H9 (cell line): ENCODE data around the gene HMGB4. TPM values are rescaled to one million over a fixed set of nuclear protein-coding genes. Genes with fewer than 3 reads are reported as not detected.

Experiments used
- DNase-seq: peaks from one replicate; pipeline ENCODE4 v3.0.0-alpha.2; 2017
- H2AFZ ChIP-seq: one replicate; pipeline ENCODE4 v1.6.1; 2013; ENCODE audit warnings: mild to moderate bottlenecking, low read length, control low read depth, moderate library complexity
- H2AK5ac ChIP-seq: 2 replicates; pipeline ENCODE4 v1.6.1; 2013; ENCODE audit warnings: low read length, control low read depth, mixed read lengths; ENCODE audit not compliant: insufficient read length
- H2BK120ac ChIP-seq: one replicate; pipeline ENCODE4 v1.6.1; 2013; ENCODE audit warnings: low read depth, mild to moderate bottlenecking, low read length, control low read depth, inconsistent platforms; ENCODE audit not compliant: poor library complexity, severe bottlenecking
- H2BK12ac ChIP-seq: 2 replicates; pipeline ENCODE4 v1.6.1; 2013; ENCODE audit warnings: low read length, control low read depth, mixed read lengths, low read depth; ENCODE audit not compliant: insufficient read length
- H2BK15ac ChIP-seq: 2 replicates; pipeline ENCODE4 v1.6.1; 2013; ENCODE audit warnings: low read depth, low read length, control low read depth
- H2BK20ac ChIP-seq: one replicate; pipeline ENCODE4 v1.6.1; 2013; ENCODE audit warnings: low read depth, mild to moderate bottlenecking, low read length, control low read depth, inconsistent platforms; ENCODE audit not compliant: poor library complexity, severe bottlenecking
- H2BK5ac ChIP-seq: 2 replicates; pipeline ENCODE4 v1.6.1; 2013; ENCODE audit warnings: low read length, control low read depth, mixed read lengths; ENCODE audit not compliant: insufficient read length
- H3K14ac ChIP-seq: 2 replicates; pipeline ENCODE4 v1.6.1; 2013; ENCODE audit warnings: low read length, control low read depth; ENCODE audit not compliant: insufficient read depth
- H3K18ac ChIP-seq: 2 replicates; pipeline ENCODE4 v1.6.1; 2013; ENCODE audit warnings: low read depth, mild to moderate bottlenecking, mixed read lengths, low read length, control low read depth; ENCODE audit not compliant: insufficient read length
- H3K23ac ChIP-seq: 2 replicates; pipeline ENCODE4 v1.6.1; 2013; ENCODE audit warnings: low read length, control low read depth, mixed read lengths, low read depth; ENCODE audit not compliant: insufficient read length
- H3K23me2 ChIP-seq: 2 replicates; pipeline ENCODE4 v1.6.1; 2013; ENCODE audit warnings: low read depth, mild to moderate bottlenecking, mixed read lengths, low read length, control low read depth; ENCODE audit not compliant: insufficient read length, poor library complexity, severe bottlenecking
- H3K27ac ChIP-seq: 2 replicates; pipeline ENCODE4 v1.5.1; 2013; ENCODE audit warnings: low read length, control low read depth, mixed read lengths, low read depth; ENCODE audit not compliant: insufficient read length
- H3K27me3 ChIP-seq: 2 replicates; pipeline ENCODE4 v1.6.1; 2013; ENCODE audit warnings: low read length, control low read depth, inconsistent platforms; ENCODE audit not compliant: insufficient read depth
- H3K4ac ChIP-seq: 2 replicates; pipeline ENCODE4 v1.6.1; 2013; ENCODE audit warnings: low read depth, mild to moderate bottlenecking, control low read depth, inconsistent platforms, low read length, moderate library complexity
- H3K4me1 ChIP-seq: 2 replicates; pipeline ENCODE4 v1.6.1; 2013; ENCODE audit warnings: low read length, control low read depth, inconsistent platforms; ENCODE audit not compliant: insufficient read depth
- H3K4me2 ChIP-seq: 2 replicates; pipeline ENCODE4 v1.6.1; 2013; ENCODE audit warnings: low read length, control low read depth, mixed read lengths; ENCODE audit not compliant: insufficient read length, insufficient read depth
- H3K56ac ChIP-seq: 2 replicates; pipeline ENCODE4 v1.6.1; 2013; ENCODE audit warnings: low read depth, mild to moderate bottlenecking, mixed read lengths, low read length, control low read depth; ENCODE audit not compliant: insufficient read length
- H3K79me1 ChIP-seq: 2 replicates; pipeline ENCODE4 v1.6.1; 2013; ENCODE audit warnings: low read depth, mild to moderate bottlenecking, moderate library complexity, low read length, control low read depth, inconsistent platforms; ENCODE audit not compliant: insufficient read depth, poor library complexity, severe bottlenecking
- H3K79me2 ChIP-seq: 2 replicates; pipeline ENCODE4 v1.6.1; 2013; ENCODE audit warnings: low read length, control low read depth, inconsistent platforms; ENCODE audit not compliant: insufficient read depth
- H3K9ac ChIP-seq: 2 replicates; pipeline ENCODE4 v1.6.1; 2013; ENCODE audit warnings: low read length, control low read depth, mixed read lengths; ENCODE audit not compliant: insufficient read length; ENCODE audit errors: extremely low read depth
- H3K9me3 ChIP-seq: one replicate; pipeline ENCODE4 v1.6.1; 2013; ENCODE audit warnings: low read depth, low read length, inconsistent platforms; ENCODE audit not compliant: control insufficient read depth
- H3T11ph ChIP-seq: one replicate; pipeline ENCODE4 v1.6.1; 2013; ENCODE audit warnings: mild to moderate bottlenecking, low read length, control low read depth, inconsistent platforms
- H4K20me1 ChIP-seq: one replicate; pipeline ENCODE4 v1.6.1; 2013; ENCODE audit not compliant: control insufficient read depth, insufficient read length, insufficient read depth
- H4K5ac ChIP-seq: 2 replicates; pipeline ENCODE4 v1.6.1; 2013; ENCODE audit warnings: low read depth, mild to moderate bottlenecking, mixed read lengths, low read length, control low read depth; ENCODE audit not compliant: insufficient read length
- H4K8ac ChIP-seq: replicated peaks from 2 replicates; pipeline ENCODE4 v1.6.1; 2013; ENCODE audit warnings: low read length, control low read depth, mixed read lengths, low read depth; ENCODE audit not compliant: insufficient read length
- H4K91ac ChIP-seq: 2 replicates; pipeline ENCODE4 v1.6.1; 2013; ENCODE audit warnings: low read depth, mild to moderate bottlenecking, moderate library complexity, mixed read lengths, low read length, control low read depth; ENCODE audit not compliant: insufficient read length
- H3K27ac Mint-ChIP-seq, 3 experiments: 2 replicates in 2 of 3; 3 replicates in 1 of 3; pipeline ENCODE4 v1.8.0; 2020 to 2021; ENCODE audit warnings: mixed read lengths in 3 of 3, mild to moderate bottlenecking in 1 of 3, moderate library complexity in 1 of 3
- H3K27me3 Mint-ChIP-seq: 2 replicates; pipeline ENCODE4 v1.8.0; 2021; ENCODE audit warnings: low read depth, mild to moderate bottlenecking, moderate library complexity, mixed read lengths
- H3K36me3 Mint-ChIP-seq, 3 experiments: 2 replicates in 2 of 3; 3 replicates in 1 of 3; pipeline ENCODE4 v1.8.0; 2020 to 2021; ENCODE audit warnings: low read depth in 3 of 3, mixed read lengths in 3 of 3; ENCODE audit not compliant: insufficient read depth in 1 of 3
- H3K4me1 Mint-ChIP-seq, 2 experiments: 2 replicates each; pipeline ENCODE4 v1.8.0; 2020; ENCODE audit warnings: mixed read lengths in 2 of 2
- H3K4me3 Mint-ChIP-seq, 2 experiments: 2 replicates in 1 of 2; 3 replicates in 1 of 2; pipeline ENCODE4 v1.8.0; 2020 to 2021; ENCODE audit warnings: mild to moderate bottlenecking in 2 of 2, mixed read lengths in 2 of 2, moderate library complexity in 1 of 2
- H3K9me3 Mint-ChIP-seq, 2 experiments: 2 replicates in 1 of 2; 3 replicates in 1 of 2; pipeline ENCODE4 v1.8.0; 2020; ENCODE audit warnings: mild to moderate bottlenecking in 2 of 2, mixed read lengths in 2 of 2, moderate library complexity in 1 of 2
- CTCF ChIP-seq: fragments of 200-600 bp; sonication (generic); conservative IDR thresholded peaks from 3 replicates; pipeline ENCODE4 v1.8.0; 2021; ENCODE audit warnings: antibody characterized with exemption, mild to moderate bottlenecking
- WGBS: extraction: QIAGEN DNeasy Blood & Tissue Kit; methylation state at CpG from one replicate; pipeline ENCODE4 v1.1.7; 2013; ENCODE audit warnings: missing lambda C conversion rate, low lambda C conversion rate, mixed read lengths; ENCODE audit not compliant: insufficient read length; ENCODE audit errors: extremely low coverage; 5-methylcytosine and 5-hydroxymethylcytosine counted together
- total RNA-seq: library from RNA; stranded (reverse); gene quantifications from 2 replicates; pipeline ENCODE4 v1.2.1, GENCODE V29; 2021

Gene HMGB4
- total RNA-seq, 1 experiment from 2014 or later, result not detected

- H3K4me2 ChIP-seq, result no peak overlapping the region
- TF ChIP-seq CTCF, result no peak
- no peak overlapping the region for H3K56ac ChIP-seq
- H3K4me1 Mint-ChIP-seq, result peaks cover 0 to 2% of the 10 kb centered on the region in 2 experiments; a peak in 1 of 4 replicates
- H4K20me1 ChIP-seq, result no peaks in the 10 kb centered on the region
- no CpG with 5 or more reads among the region's 10 CpGs for WGBS
- no peak overlapping the region for H3K4ac ChIP-seq
- no peak overlapping the region for H3K14ac ChIP-seq
- DNase-seq, result no peak
- H3K4me3 Mint-ChIP-seq, result no peak overlapping the region
- H3K79me2 ChIP-seq, result no peaks in the 10 kb centered on the region
- H3K9me3 Mint-ChIP-seq, result no peaks in the 10 kb centered on the region
- H3K18ac ChIP-seq, result no peak overlapping the region
- no peak overlapping the region for H2AFZ ChIP-seq
- no peaks in the 10 kb centered on the region for H3K9me3 ChIP-seq
- no peak overlapping the region for H2BK12ac ChIP-seq
- H3K23ac ChIP-seq, result no peak overlapping the region
- no peaks in the 10 kb centered on the region; the same call in 1 of the 2 replicates for H3K27me3 Mint-ChIP-seq
- H3K27me3 ChIP-seq, result no peaks in the 10 kb centered on the region
- no peaks in the 10 kb centered on the region for H3K79me1 ChIP-seq
- no peak overlapping the region for H3T11ph ChIP-seq
- no peak overlapping the region for H2BK20ac ChIP-seq
- no peak overlapping the region for H3K9ac ChIP-seq
- H2BK120ac ChIP-seq, result no peak overlapping the region
- H4K91ac ChIP-seq, result no peak overlapping the region
- H3K27ac ChIP-seq, result no peak overlapping the region
- no peak overlapping the region for H2AK5ac ChIP-seq
- no peak overlapping the region for H2BK5ac ChIP-seq
- H4K5ac ChIP-seq, result no peak overlapping the region
- H3K36me3 Mint-ChIP-seq, result peaks cover 0 to 4% (median 0%) of the 10 kb centered on the region in 3 experiments; a peak in 2 of 7 replicates
- H3K23me2 ChIP-seq, result no peaks in the 10 kb centered on the region
- no peak overlapping the region for H4K8ac ChIP-seq
- H2BK15ac ChIP-seq, result no peak overlapping the region
- H3K27ac Mint-ChIP-seq, result no peak overlapping the region
- H3K4me1 ChIP-seq, result no peaks in the 10 kb centered on the region
These were observed 44.5 kb upstream of the HMGB4 start for GRCh38 chr1:33819290-33819912.
